ENCODE results near the gene TMEM242.
"Not testable (repeated sequence)": the region's sequence is repeated elsewhere in the genome, so short reads cannot be mapped to it uniquely, and the experiment has no call there.

Gene TMEM242

GRCh38 chr6:157337276-157337675 lies 14.0 kb upstream of the TMEM242 start:
- DNase-seq (ENCODE audit: low spot score in 2 of 2); H3K4me1 Mint-ChIP-seq; H3K4me3 Mint-ChIP-seq; H3K36me3 Mint-ChIP-seq (ENCODE audit: insufficient read depth); ATAC-seq (replicated peaks; ENCODE audit: extremely low read depth, poor library complexity, severe bottlenecking); H3K9me3 Mint-ChIP-seq; H3K27ac Mint-ChIP-seq (ENCODE audit: low read depth): not testable (repeated sequence)
- peaks cover 70% of the 10 kb centered on the region for H3K27me3 Mint-ChIP-seq

GRCh38 chr6:157335829-157336228 lies 12.5 kb upstream of the TMEM242 start:
- Mint-ChIP-seq H3K4me1 (peaks cover 6% of the 10 kb centered on the region), H3K27me3 (peaks cover 60% of the 10 kb centered on the region), H3K27ac (ENCODE audit: low read depth) (no peak overlapping the region), H3K9me3 (no peaks in the 10 kb centered on the region), H3K4me3 (no peak overlapping the region), H3K36me3 (ENCODE audit: insufficient read depth) (peaks cover 2% of the 10 kb centered on the region)
- no peak for DNase-seq (ENCODE audit: low spot score in 2 of 2)
- ATAC-seq (replicated peaks; ENCODE audit: extremely low read depth, poor library complexity, severe bottlenecking) = no peak

GRCh38 chr6:157333956-157334355 lies 10.6 kb upstream of the TMEM242 start:
- Mint-ChIP-seq H3K9me3 (no peaks in the 10 kb centered on the region), H3K4me3 (no peak overlapping the region), H3K27me3 (peaks cover 71% of the 10 kb centered on the region), H3K36me3 (ENCODE audit: insufficient read depth) (no peaks in the 10 kb centered on the region), H3K4me1 (peaks cover 6% of the 10 kb centered on the region), H3K27ac (ENCODE audit: low read depth) (no peak overlapping the region)
- DNase-seq (ENCODE audit: low spot score in 2 of 2) (no peak), ATAC-seq (replicated peaks; ENCODE audit: extremely low read depth, poor library complexity, severe bottlenecking) (no peak)

- peaks cover 6% of the 10 kb centered on the region for H3K4me1 Mint-ChIP-seq
- no peaks in the 10 kb centered on the region for H3K9me3 Mint-ChIP-seq
- no peak overlapping the region for H3K4me3 Mint-ChIP-seq
- H3K27ac Mint-ChIP-seq (ENCODE audit: low read depth) = no peak overlapping the region
- H3K36me3 Mint-ChIP-seq (ENCODE audit: insufficient read depth) = no peaks in the 10 kb centered on the region
- no peak for ATAC-seq (replicated peaks; ENCODE audit: extremely low read depth, poor library complexity, severe bottlenecking)
- peaks cover 71% of the 10 kb centered on the region for H3K27me3 Mint-ChIP-seq
- DNase-seq (ENCODE audit: low spot score in 2 of 2) = no peak
Measured at GRCh38 chr6:157333537-157333936, 10.2 kb upstream of the TMEM242 start.

GRCh38 chr6:157332813-157333212 lies 9.5 kb upstream of the TMEM242 start:
- DNase-seq (ENCODE audit: low spot score in 2 of 2) (no peak), ATAC-seq (replicated peaks; ENCODE audit: extremely low read depth, poor library complexity, severe bottlenecking) (no peak)
- peaks cover 6% of the 10 kb centered on the region for H3K4me1 Mint-ChIP-seq
- H3K27ac Mint-ChIP-seq (ENCODE audit: low read depth) = no peak overlapping the region
- no peaks in the 10 kb centered on the region for H3K9me3 Mint-ChIP-seq
- peaks cover 70% of the 10 kb centered on the region for H3K27me3 Mint-ChIP-seq
- no peaks in the 10 kb centered on the region for H3K36me3 Mint-ChIP-seq (ENCODE audit: insufficient read depth)
- no peak overlapping the region for H3K4me3 Mint-ChIP-seq

- Mint-ChIP-seq H3K4me3 (no peak overlapping the region), H3K27me3 (peaks cover 55% of the 10 kb centered on the region), H3K9me3 (no peaks in the 10 kb centered on the region), H3K4me1 (peaks cover 6% of the 10 kb centered on the region), H3K36me3 (ENCODE audit: insufficient read depth) (no peaks in the 10 kb centered on the region), H3K27ac (ENCODE audit: low read depth) (no peak overlapping the region)
- no peak for DNase-seq (ENCODE audit: low spot score in 2 of 2)
- no peak for ATAC-seq (replicated peaks; ENCODE audit: extremely low read depth, poor library complexity, severe bottlenecking)
Measured at GRCh38 chr6:157330831-157331230, 7.5 kb upstream of the TMEM242 start.

GRCh38 chr6:157329829-157330228 lies 6.5 kb upstream of the TMEM242 start:
- peaks cover 3% of the 10 kb centered on the region for H3K4me1 Mint-ChIP-seq
- ATAC-seq (replicated peaks; ENCODE audit: extremely low read depth, poor library complexity, severe bottlenecking) (no peak), DNase-seq (ENCODE audit: low spot score in 2 of 2) (no peak)
- no peak overlapping the region for H3K27ac Mint-ChIP-seq (ENCODE audit: low read depth)
- H3K9me3 Mint-ChIP-seq = no peaks in the 10 kb centered on the region
- H3K36me3 Mint-ChIP-seq (ENCODE audit: insufficient read depth) = no peaks in the 10 kb centered on the region
- peaks cover 45% of the 10 kb centered on the region for H3K27me3 Mint-ChIP-seq
- H3K4me3 Mint-ChIP-seq = no peak overlapping the region

GRCh38 chr6:157328108-157328692 lies 4.9 kb upstream of the TMEM242 start:
- Mint-ChIP-seq H3K27me3 (peaks cover 32% of the 10 kb centered on the region), H3K36me3 (ENCODE audit: insufficient read depth) (peaks cover 5% of the 10 kb centered on the region), H3K9me3 (no peaks in the 10 kb centered on the region), H3K27ac (ENCODE audit: low read depth) (no peak overlapping the region), H3K4me3 (no peak overlapping the region), H3K4me1 (peaks cover 8% of the 10 kb centered on the region)
- ATAC-seq (replicated peaks; ENCODE audit: extremely low read depth, poor library complexity, severe bottlenecking) (no peak), DNase-seq (ENCODE audit: low spot score in 2 of 2) (no peak)

GRCh38 chr6:157326979-157327378 lies 3.7 kb upstream of the TMEM242 start:
- DNase-seq (ENCODE audit: low spot score in 2 of 2) (no peak), ATAC-seq (replicated peaks; ENCODE audit: extremely low read depth, poor library complexity, severe bottlenecking) (no peak)
- Mint-ChIP-seq H3K9me3 (no peaks in the 10 kb centered on the region), H3K36me3 (ENCODE audit: insufficient read depth) (peaks cover 5% of the 10 kb centered on the region), H3K27ac (ENCODE audit: low read depth) (no peak overlapping the region), H3K4me3 (no peak overlapping the region), H3K27me3 (peaks cover 20% of the 10 kb centered on the region), H3K4me1 (peaks cover 8% of the 10 kb centered on the region)

- Mint-ChIP-seq H3K9me3 (no peaks in the 10 kb centered on the region), H3K4me1 (peaks cover 13% of the 10 kb centered on the region), H3K27me3 (peaks cover 12% of the 10 kb centered on the region), H3K36me3 (ENCODE audit: insufficient read depth) (peaks cover 5% of the 10 kb centered on the region), H3K4me3 (no peak overlapping the region), H3K27ac (ENCODE audit: low read depth) (no peak overlapping the region)
- DNase-seq (ENCODE audit: low spot score in 2 of 2) = no peak
- no peak for ATAC-seq (replicated peaks; ENCODE audit: extremely low read depth, poor library complexity, severe bottlenecking)
Measured at GRCh38 chr6:157325069-157325805, 1.9 kb upstream of the TMEM242 start.

- H3K27ac Mint-ChIP-seq (ENCODE audit: low read depth) = peak overlapping the region; percentile 87
- peak overlapping the region; percentile 87 for H3K4me3 Mint-ChIP-seq
- H3K27me3 Mint-ChIP-seq = no peaks in the 10 kb centered on the region
- DNase-seq (ENCODE audit: low spot score in 2 of 2) (no peak), ATAC-seq (replicated peaks; ENCODE audit: extremely low read depth, poor library complexity, severe bottlenecking) (peak; percentile 15)
- H3K36me3 Mint-ChIP-seq (ENCODE audit: insufficient read depth) = peaks cover 5% of the 10 kb centered on the region
- H3K9me3 Mint-ChIP-seq = no peaks in the 10 kb centered on the region
- H3K4me1 Mint-ChIP-seq = peaks cover 13% of the 10 kb centered on the region
Measured at GRCh38 chr6:157323966-157324300, 614 bp upstream of the TMEM242 start.

- ATAC-seq (replicated peaks; ENCODE audit: extremely low read depth, poor library complexity, severe bottlenecking) (no peak), DNase-seq (ENCODE audit: low spot score in 2 of 2) (no peak)
- H3K4me3 Mint-ChIP-seq = peak overlapping the region; percentile 87
- H3K27me3 Mint-ChIP-seq = no peaks in the 10 kb centered on the region
- peaks cover 13% of the 10 kb centered on the region for H3K4me1 Mint-ChIP-seq
- peaks cover 9% of the 10 kb centered on the region for H3K36me3 Mint-ChIP-seq (ENCODE audit: insufficient read depth)
- peak overlapping the region; percentile 87 for H3K27ac Mint-ChIP-seq (ENCODE audit: low read depth)
- H3K9me3 Mint-ChIP-seq = no peaks in the 10 kb centered on the region
Measured at GRCh38 chr6:157322792-157323254, 496 bp downstream of the TMEM242 start.

Measured in central memory CD8-positive, alpha-beta T cell (primary cell).